ENCODE results near the gene WASHC4. TPM values are rescaled to one million over a fixed set of nuclear protein-coding genes. Genes with fewer than 3 reads are reported as not detected.
A peak's percentile ranks its signal among the peaks of the same experiment; 100 is the strongest.

Gene WASHC4
- total RNA-seq, 1 experiment from 2014 or later: 42.9 TPM

- POLR2A ChIA-PET: no interaction called here
- peaks cover 13% of the 10 kb centered on the region for H3K4me1 Mint-ChIP-seq
- H3K27me3 Mint-ChIP-seq (ENCODE audit: low read depth): no peaks in the 10 kb centered on the region
- TF ChIP-seq ATF2 (CRISPR knock-in tag; IDR thresholded peaks at IDR 0.05; ENCODE audit: borderline replicate concordance, low read depth) (no peak), E2F4 (CRISPR knock-in tag; IDR thresholded peaks at IDR 0.05; ENCODE audit: borderline replicate concordance, low read depth) (no peak)
- CTCF ChIA-PET: no interaction called here
- DNase-seq (ENCODE audit: low spot score) (no peak), ATAC-seq (no peak)
- 0 out of 2 replicates have a peak, but pooled peaks cover 4% of the 10 kb centered on the region for H3K9me3 Mint-ChIP-seq
- peaks cover 63% of the 10 kb centered on the region for H3K36me3 Mint-ChIP-seq
- H3K27ac Mint-ChIP-seq: no peak overlapping the region
- no peak overlapping the region for H3K4me3 Mint-ChIP-seq
Observed at GRCh38 chr12:105156260-105156659, 48.7 kb downstream of the WASHC4 start.

GRCh38 chr12:105157606-105158005 lies 50.1 kb downstream of the WASHC4 start:
- H3K27ac Mint-ChIP-seq: peak overlapping the region; percentile 47; the same call in 1 of the 2 replicates
- H3K4me1 Mint-ChIP-seq: peaks cover 13% of the 10 kb centered on the region
- ChIA-PET POLR2A (no interaction called here), CTCF (no interaction called here)
- TF ChIP-seq HMGXB4 (CRISPR knock-in tag; IDR thresholded peaks at IDR 0.05) (no peak), FOXP1 (CRISPR knock-in tag; IDR thresholded peaks at IDR 0.05; ENCODE audit: borderline replicate concordance) (no peak), IRF1 (CRISPR knock-in tag; IDR thresholded peaks at IDR 0.05) (no peak), ZNF512 (CRISPR knock-in tag; IDR thresholded peaks at IDR 0.05; ENCODE audit: borderline replicate concordance) (no peak), CREM (CRISPR knock-in tag; IDR thresholded peaks at IDR 0.05) (no peak), CREB1 (CRISPR knock-in tag; IDR thresholded peaks at IDR 0.05) (no peak), ZBTB43 (CRISPR knock-in tag; IDR thresholded peaks at IDR 0.05) (no peak), ZSCAN18 (CRISPR knock-in tag; IDR thresholded peaks at IDR 0.05) (no peak), PREB (CRISPR knock-in tag; IDR thresholded peaks at IDR 0.05; ENCODE audit: borderline replicate concordance) (no peak), CBFB (CRISPR knock-in tag; IDR thresholded peaks at IDR 0.05; ENCODE audit: low read depth) (no peak), ZNF425 (CRISPR knock-in tag; conservative IDR thresholded peaks at IDR 0.05) (no peak), IRF2 (CRISPR knock-in tag; IDR thresholded peaks at IDR 0.05; ENCODE audit: borderline replicate concordance, low read depth) (no peak), PRRX2 (CRISPR knock-in tag; IDR thresholded peaks at IDR 0.05) (no peak)
- H3K27me3 Mint-ChIP-seq (ENCODE audit: low read depth): no peaks in the 10 kb centered on the region
- ATAC-seq (no peak), DNase-seq (ENCODE audit: low spot score) (no peak)
- 0 out of 2 replicates have a peak, but pooled peaks cover 4% of the 10 kb centered on the region for H3K9me3 Mint-ChIP-seq
- H3K36me3 Mint-ChIP-seq: peaks cover 67% of the 10 kb centered on the region
- H3K4me3 Mint-ChIP-seq: no peak overlapping the region
